HL-60 (cell line): ENCODE data around the gene FSHB.

ENCODE experiments used
- DNase-seq, 2 experiments: peaks; one replicate each; pipeline ENCODE4 v3.0.0-alpha.2; 2010 to 2020; ENCODE audit warnings: low read depth in 1 of 2, low spot score in 1 of 2
- H3K27ac ChIP-seq: fragments of 250-450 bp; sonication (Bioruptor Pico); replicated peaks from 2 replicates; pipeline ENCODE4 v1.5.1; 2020; ENCODE audit warnings: mild to moderate bottlenecking, moderate library complexity
- H3K27me3 ChIP-seq: fragments of 250-450 bp; sonication (Bioruptor Pico); 2 replicates; pipeline ENCODE4 v1.5.1; 2021; ENCODE audit warnings: mild to moderate bottlenecking, moderate library complexity; ENCODE audit not compliant: insufficient read depth, poor library complexity, severe bottlenecking
- H3K4me3 ChIP-seq: replicated peaks from 2 replicates; pipeline ENCODE4 v1.5.1; 2011; ENCODE audit warnings: mild to moderate bottlenecking, control low read depth, low read length; ENCODE audit not compliant: insufficient read depth
- CTCF ChIP-seq: IDR thresholded peaks from one replicate; pipeline ENCODE4 v1.5.1; 2011; ENCODE audit warnings: low read length, control low read depth, inconsistent platforms; ENCODE audit not compliant: insufficient read depth
- GABPA ChIP-seq: IDR thresholded peaks from 2 replicates; pipeline ENCODE4 v1.6.1; 2012; ENCODE audit warnings: low read depth
- POLR2AphosphoS5 ChIP-seq: IDR thresholded peaks from 2 replicates; pipeline ENCODE4 v1.6.1; 2012; ENCODE audit warnings: low read depth
- SPI1 ChIP-seq: IDR thresholded peaks from 2 replicates; pipeline ENCODE4 v1.6.1; 2012; ENCODE audit warnings: low read depth, mild to moderate bottlenecking, borderline replicate concordance
- TF ChIP-seq, protein P1 (sequence below): IDR thresholded peaks from 2 replicates; pipeline ENCODE4 v1.6.1; 2012; ENCODE audit warnings: low read depth; ENCODE audit not compliant: insufficient replicate concordance

FSHB gene

DNA sequence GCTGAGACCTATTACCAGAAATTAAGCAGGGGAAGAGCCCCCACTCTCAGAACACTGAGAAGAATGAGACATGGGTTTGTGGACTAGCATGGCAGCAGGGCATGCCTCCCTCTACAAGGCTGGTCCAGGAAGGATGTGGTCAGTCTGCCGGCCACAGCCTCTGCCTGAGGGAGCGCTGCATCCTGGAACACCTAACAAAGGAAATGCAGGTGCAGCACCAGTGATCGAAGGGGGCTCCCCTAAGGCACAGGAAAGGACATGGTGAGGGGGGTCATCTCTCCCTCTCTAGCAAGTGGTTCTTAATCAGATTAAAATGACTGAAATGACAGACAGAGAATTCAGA is 51.4 kb downstream of the FSHB start:
- Histone ChIP-seq H3K4me3 (no peak overlapping the region), H3K27me3 (no peaks in the 10 kb centered on the region), H3K27ac (no peak overlapping the region)
- TF ChIP-seq GABPA (no peak), SPI1 (no peak), POLR2AphosphoS5 (no peak), CTCF (no peak)
- TF ChIP-seq, protein P1, sequence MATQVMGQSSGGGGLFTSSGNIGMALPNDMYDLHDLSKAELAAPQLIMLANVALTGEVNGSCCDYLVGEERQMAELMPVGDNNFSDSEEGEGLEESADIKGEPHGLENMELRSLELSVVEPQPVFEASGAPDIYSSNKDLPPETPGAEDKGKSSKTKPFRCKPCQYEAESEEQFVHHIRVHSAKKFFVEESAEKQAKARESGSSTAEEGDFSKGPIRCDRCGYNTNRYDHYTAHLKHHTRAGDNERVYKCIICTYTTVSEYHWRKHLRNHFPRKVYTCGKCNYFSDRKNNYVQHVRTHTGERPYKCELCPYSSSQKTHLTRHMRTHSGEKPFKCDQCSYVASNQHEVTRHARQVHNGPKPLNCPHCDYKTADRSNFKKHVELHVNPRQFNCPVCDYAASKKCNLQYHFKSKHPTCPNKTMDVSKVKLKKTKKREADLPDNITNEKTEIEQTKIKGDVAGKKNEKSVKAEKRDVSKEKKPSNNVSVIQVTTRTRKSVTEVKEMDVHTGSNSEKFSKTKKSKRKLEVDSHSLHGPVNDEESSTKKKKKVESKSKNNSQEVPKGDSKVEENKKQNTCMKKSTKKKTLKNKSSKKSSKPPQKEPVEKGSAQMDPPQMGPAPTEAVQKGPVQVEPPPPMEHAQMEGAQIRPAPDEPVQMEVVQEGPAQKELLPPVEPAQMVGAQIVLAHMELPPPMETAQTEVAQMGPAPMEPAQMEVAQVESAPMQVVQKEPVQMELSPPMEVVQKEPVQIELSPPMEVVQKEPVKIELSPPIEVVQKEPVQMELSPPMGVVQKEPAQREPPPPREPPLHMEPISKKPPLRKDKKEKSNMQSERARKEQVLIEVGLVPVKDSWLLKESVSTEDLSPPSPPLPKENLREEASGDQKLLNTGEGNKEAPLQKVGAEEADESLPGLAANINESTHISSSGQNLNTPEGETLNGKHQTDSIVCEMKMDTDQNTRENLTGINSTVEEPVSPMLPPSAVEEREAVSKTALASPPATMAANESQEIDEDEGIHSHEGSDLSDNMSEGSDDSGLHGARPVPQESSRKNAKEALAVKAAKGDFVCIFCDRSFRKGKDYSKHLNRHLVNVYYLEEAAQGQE = no peak
- no peak for DNase-seq
